ENCODE results near the gene FRMD4B. TPM values are rescaled to one million over a fixed set of nuclear protein-coding genes. Genes with fewer than 3 reads are reported as not detected.
A peak's percentile ranks its signal among the peaks of the same experiment; 100 is the strongest.
"Not testable (repeated sequence)": the region's sequence is repeated elsewhere in the genome, so short reads cannot be mapped to it uniquely, and the experiment has no call there.

The FRMD4B gene
- polyA plus RNA-seq, 6 donors from 2014 or later: 0.08 to 0.72 (median 0.37) TPM; not detected in 2

DNA sequence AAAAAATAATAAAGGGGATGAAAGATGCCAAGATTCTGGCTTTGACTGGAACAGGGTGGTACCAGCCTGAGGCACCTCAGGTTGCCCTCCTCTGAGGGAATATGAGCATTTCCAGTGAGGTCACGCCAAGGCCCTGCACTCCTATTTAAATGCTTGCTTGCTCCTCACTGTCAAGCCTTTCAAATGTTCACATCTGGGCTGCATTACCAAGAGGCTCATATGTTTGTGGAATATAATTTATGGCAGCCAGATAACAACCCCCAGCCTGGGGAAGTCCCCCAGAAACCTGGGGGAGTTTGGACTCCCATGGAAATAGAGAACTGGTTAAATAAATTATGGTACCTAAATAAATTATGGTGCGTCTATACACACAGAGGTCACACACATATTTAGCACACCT, 88.4 kb downstream of the FRMD4B start:
- DNase-seq (no peak), ATAC-seq (ENCODE audit: low read depth in 2 of 2) (no peak)
- H3K9me3 Mint-ChIP-seq: no peaks in the 10 kb centered on the region
- H3K4me1 Mint-ChIP-seq: no peaks in the 10 kb centered on the region
- no peak overlapping the region for H3K4me3 Mint-ChIP-seq
- H3K27ac Mint-ChIP-seq: peak overlapping the region in 1 of 6 donors; percentile 57
- H3K36me3 Mint-ChIP-seq: no peaks in the 10 kb centered on the region
- no peaks in the 10 kb centered on the region for H3K27me3 Mint-ChIP-seq

DNA sequence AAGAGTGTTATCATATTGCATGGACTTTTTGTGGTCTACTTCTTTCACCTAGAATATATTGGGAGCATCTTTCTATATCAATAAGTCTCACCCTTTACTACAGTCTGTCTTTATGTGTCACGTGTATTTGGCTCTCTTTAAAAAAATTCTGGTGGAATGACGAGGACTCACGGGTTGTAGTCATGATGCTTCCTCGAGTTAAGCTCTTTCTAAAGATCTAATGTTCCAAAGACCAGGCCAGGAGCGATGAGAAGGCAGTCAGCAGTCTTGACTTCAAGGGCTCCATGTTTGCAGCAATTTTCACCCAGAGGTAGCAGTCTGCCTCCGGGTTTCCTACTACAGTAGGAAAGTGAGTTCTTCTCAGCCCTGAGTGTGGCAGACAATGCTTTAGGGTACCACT, 88.9 kb downstream of the FRMD4B start:
- H3K9me3 Mint-ChIP-seq: no peaks in the 10 kb centered on the region
- no peaks in the 10 kb centered on the region for H3K4me1 Mint-ChIP-seq
- H3K27me3 Mint-ChIP-seq: no peaks in the 10 kb centered on the region
- DNase-seq: no peak
- ATAC-seq (ENCODE audit: low read depth in 2 of 2): no peak
- H3K27ac Mint-ChIP-seq: peak overlapping the region in 1 of 6 donors; percentile 57
- no peaks in the 10 kb centered on the region for H3K36me3 Mint-ChIP-seq
- H3K4me3 Mint-ChIP-seq: no peak overlapping the region

DNA sequence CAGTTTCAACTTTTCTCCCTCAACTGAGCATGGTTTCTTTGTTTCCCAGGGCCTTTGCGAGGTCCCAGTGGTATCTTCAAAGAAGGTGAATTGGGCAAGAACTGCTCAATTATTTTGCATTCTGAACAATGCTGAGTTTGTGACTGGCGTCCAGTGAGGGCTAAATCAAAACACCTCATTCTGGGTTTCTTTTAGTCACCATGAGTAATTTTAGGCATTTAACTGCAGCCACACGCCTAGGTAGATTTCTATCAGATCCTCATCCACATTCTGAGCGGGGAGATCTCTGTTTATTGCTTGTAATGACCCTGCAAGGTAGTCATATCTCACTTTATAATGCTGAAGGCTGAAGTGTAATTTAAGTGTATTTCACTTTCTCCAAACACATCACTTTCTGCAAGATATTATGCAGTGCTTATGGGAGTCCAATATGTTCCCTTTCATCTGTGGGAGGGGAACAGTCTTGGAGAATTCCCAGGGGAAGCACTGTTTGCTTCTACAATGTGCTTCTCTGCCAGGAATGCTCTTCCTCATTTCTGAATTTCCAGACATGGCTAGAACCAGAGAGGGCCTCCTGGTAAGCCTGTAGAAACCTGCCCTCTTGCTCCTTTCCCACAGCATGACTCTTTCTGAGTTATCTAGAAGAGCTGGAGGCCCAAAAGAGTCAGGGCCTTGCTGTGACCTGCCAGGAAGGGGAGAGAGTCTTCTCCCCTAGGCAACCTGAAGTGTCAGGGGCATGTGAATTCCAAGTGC, 91.7 kb downstream of the FRMD4B start:
- Mint-ChIP-seq H3K4me1 (no peaks in the 10 kb centered on the region), H3K27ac (no peak overlapping the region), H3K27me3 (no peaks in the 10 kb centered on the region), H3K9me3 (no peaks in the 10 kb centered on the region), H3K4me3 (no peak overlapping the region), H3K36me3 (no peaks in the 10 kb centered on the region)
- no peak for ATAC-seq (ENCODE audit: low read depth in 2 of 2)
- DNase-seq: no peak

DNA sequence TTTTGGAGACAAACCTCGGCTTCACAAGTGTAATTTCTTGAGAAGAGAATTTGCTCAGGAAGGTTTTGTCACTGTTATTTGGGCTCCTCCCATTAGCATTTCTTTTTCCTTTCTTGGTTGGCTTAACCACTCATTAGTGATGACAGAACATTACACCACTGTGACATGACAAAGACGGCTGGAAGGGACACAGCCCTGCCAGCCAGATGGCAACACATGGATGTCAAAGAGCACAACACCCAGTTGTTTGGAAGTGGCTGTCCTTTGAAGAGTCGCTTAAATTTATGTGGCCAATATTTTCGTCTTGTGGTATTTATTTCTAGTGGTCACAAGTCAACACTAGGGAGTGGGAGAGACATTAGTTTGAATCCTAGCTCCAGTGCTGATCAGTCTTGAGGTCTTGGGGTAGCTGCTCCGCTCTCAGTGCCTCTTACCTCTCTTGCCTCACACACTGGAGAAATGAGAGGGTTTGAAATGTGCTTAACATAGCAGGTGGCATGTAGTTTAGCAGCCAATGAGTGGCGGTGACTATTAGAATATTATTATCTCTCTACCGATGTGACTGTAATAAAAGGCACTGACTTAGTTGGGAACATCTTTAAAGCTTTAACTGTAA, 92.8 kb downstream of the FRMD4B start:
- Mint-ChIP-seq H3K27me3 (no peaks in the 10 kb centered on the region), H3K27ac (no peak overlapping the region), H3K4me3 (no peak overlapping the region), H3K9me3 (no peaks in the 10 kb centered on the region), H3K36me3 (no peaks in the 10 kb centered on the region), H3K4me1 (no peaks in the 10 kb centered on the region)
- ATAC-seq (ENCODE audit: low read depth in 2 of 2) (no peak), DNase-seq (no peak)

DNA sequence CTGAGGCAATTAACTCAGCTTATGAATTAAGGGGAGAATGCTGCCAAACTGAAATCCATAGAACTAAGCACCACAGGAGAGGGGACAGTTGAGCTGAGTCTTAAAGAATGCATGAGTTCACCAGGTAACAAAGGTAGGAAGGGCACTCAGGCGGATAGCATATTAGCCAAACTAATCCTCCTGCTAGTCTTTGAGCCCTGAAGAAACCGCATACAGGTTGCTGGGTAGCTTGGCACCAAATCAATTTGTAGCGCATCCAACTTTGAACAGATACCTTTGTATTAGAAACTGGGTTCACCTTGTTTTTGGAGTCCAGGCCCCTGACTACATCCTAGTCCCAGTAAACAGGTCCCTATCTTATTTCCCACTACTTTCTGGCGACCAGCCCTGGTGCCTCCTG, 93.7 kb downstream of the FRMD4B start:
- Mint-ChIP-seq H3K9me3 (no peaks in the 10 kb centered on the region), H3K4me1 (no peaks in the 10 kb centered on the region), H3K4me3 (no peak overlapping the region), H3K36me3 (no peaks in the 10 kb centered on the region), H3K27me3 (no peaks in the 10 kb centered on the region), H3K27ac (peak overlapping the region in 1 of 6 donors; percentile 46)
- ATAC-seq (ENCODE audit: low read depth in 2 of 2): no peak
- DNase-seq: no peak

DNA sequence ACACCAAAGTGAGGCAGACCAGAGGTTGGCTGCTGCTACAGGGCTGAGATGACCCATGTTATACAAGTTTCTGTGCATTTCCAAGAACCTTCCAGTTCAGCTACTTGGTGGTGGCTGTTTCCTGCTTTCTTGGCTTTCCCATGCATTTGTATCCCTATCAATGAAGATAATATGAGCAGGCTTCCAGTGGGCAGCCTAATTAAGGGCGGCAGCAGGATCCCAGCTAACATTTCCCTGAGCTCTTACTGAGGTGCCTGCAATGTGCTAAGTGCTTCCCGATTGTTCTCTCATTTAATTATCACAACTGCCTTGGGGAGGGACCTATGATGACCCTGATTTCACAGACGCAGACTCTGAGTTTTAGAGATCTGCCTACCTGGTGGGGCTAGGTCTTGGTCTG, 95.5 kb downstream of the FRMD4B start:
- Mint-ChIP-seq H3K4me1 (no peaks in the 10 kb centered on the region), H3K4me3 (no peak overlapping the region), H3K36me3 (no peaks in the 10 kb centered on the region), H3K27me3 (no peaks in the 10 kb centered on the region), H3K9me3 (no peaks in the 10 kb centered on the region), H3K27ac (no peak overlapping the region)
- ATAC-seq (ENCODE audit: low read depth in 2 of 2) (no peak), DNase-seq (no peak)

DNA sequence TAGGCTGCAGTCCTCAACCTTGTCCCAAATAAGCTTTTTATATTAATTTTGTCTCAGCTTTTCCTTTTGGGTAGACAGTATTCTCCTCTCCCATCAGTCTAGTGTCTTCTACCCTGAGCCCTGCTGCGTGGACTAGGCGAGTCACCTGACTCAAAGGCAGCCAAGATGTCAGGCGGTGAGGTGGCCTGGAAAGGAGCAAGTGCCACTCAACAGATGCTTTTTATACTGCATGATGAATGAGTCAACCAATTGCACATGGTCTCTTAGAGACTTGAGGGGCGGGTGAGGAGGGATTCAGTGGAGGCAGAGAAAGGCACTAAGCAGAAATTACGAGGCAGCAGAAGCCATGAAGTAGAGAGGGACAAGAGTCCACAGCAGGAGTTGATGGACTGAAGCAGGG, 95.9 kb downstream of the FRMD4B start:
- no peaks in the 10 kb centered on the region for H3K4me1 Mint-ChIP-seq
- H3K9me3 Mint-ChIP-seq: no peaks in the 10 kb centered on the region
- no peaks in the 10 kb centered on the region for H3K36me3 Mint-ChIP-seq
- no peak for ATAC-seq (ENCODE audit: low read depth in 2 of 2)
- H3K27me3 Mint-ChIP-seq: no peaks in the 10 kb centered on the region
- DNase-seq: no peak
- H3K27ac Mint-ChIP-seq: no peak overlapping the region
- no peak overlapping the region for H3K4me3 Mint-ChIP-seq

DNA sequence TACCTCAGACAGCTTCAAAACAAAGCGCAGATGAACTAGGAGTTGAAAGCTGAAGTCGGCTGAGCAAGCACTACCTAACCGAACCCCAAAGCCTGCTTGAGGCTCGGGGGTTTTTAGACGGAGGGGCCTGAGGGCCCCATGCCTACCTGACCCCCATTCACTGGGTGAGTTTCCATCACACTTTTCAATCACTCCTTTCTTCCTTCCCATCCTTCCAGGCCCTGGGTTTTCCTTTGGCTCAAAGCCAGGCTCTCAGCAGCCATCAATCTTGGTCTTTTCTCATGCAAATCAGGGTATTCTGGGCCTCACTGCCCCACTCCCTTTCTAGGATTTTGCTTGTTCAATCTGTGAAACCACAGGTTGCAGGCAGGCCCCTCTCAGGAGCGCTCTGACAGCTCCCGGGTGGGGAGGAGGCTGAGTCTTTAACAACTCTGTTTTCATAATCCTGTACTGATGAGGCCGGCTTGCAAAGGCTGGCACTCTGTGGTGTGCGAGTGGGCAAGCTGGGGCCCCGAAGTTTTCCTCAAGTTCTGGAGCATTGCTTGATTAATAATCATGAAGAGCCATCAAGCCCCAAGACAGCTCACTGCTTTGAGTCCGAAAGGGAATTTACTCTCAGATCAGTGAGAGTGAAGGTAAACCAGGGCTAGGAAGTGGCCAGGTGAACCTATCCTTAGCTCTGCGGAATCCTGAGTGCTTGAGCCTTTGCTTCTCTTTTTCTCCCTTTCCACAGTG, 97.6 kb downstream of the FRMD4B start:
- H3K27ac Mint-ChIP-seq: no peak overlapping the region
- no peaks in the 10 kb centered on the region for H3K9me3 Mint-ChIP-seq
- no peak for ATAC-seq (ENCODE audit: low read depth in 2 of 2)
- H3K4me3 Mint-ChIP-seq: no peak overlapping the region
- no peaks in the 10 kb centered on the region for H3K36me3 Mint-ChIP-seq
- no peak for DNase-seq
- H3K27me3 Mint-ChIP-seq: no peaks in the 10 kb centered on the region
- H3K4me1 Mint-ChIP-seq: no peaks in the 10 kb centered on the region

DNA sequence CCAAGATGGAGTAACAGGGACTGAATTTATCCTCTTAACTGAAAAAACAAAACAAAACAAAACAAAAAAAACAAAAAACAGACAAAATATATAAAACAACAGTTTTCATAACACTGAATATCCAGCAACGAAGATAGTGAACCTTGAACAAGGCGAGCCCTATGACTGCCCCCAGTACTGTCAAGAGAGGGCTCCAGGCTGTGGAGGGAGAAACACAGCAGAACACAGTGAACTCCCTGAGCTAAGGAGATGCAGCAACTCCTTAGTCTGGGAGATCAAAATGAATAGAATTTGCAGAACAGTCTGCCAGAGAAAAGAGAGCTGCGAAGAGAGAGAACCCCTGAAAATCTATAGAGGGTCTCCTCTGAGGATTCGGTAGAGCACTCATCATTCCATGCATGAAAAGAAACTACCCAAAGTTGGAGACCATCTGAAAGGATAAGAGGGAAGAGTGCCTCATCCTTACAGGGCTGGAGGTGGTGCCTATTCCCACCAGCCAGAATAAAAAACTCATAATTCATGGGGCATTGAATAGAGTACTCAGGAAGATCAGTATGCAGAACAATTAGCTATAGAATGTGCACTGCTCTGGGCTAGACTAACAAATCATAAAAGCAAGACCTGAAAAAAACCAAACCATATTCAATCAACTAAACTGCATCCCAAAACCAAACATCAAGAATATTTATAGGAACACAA, 101.8 kb downstream of the FRMD4B start:
- no peaks in the 10 kb centered on the region for H3K27me3 Mint-ChIP-seq
- no peak overlapping the region for H3K27ac Mint-ChIP-seq
- no peak overlapping the region for H3K4me3 Mint-ChIP-seq
- DNase-seq (no peak), ATAC-seq (ENCODE audit: low read depth in 2 of 2) (no peak)
- no peaks in the 10 kb centered on the region for H3K9me3 Mint-ChIP-seq
- H3K4me1 Mint-ChIP-seq: no peaks in the 10 kb centered on the region
- no peaks in the 10 kb centered on the region for H3K36me3 Mint-ChIP-seq

DNA sequence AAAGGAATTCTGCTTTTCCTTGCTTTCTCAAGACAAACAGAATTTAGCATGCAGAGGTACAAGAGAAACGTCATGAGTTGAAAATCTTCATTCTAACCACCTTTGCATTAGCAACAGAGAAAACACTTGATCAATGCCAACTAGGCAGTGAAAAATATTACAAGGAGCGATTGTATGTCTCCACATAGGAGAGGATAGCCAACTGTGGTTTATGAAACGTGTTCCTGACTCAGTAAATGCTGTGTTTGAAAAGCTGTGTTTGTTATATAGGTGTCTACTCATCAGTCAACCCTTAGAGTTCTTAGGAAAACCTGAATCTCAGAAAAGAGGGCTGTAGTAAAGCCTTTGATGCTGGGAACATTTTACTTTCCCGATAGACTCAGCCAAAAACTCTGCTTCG, 102.4 kb downstream of the FRMD4B start:
- no peaks in the 10 kb centered on the region for H3K36me3 Mint-ChIP-seq
- DNase-seq: no peak
- no peak overlapping the region for H3K27ac Mint-ChIP-seq
- no peaks in the 10 kb centered on the region for H3K27me3 Mint-ChIP-seq
- ATAC-seq (ENCODE audit: low read depth in 2 of 2): no peak
- H3K4me1 Mint-ChIP-seq: no peaks in the 10 kb centered on the region
- no peaks in the 10 kb centered on the region for H3K9me3 Mint-ChIP-seq
- no peak overlapping the region for H3K4me3 Mint-ChIP-seq

DNA sequence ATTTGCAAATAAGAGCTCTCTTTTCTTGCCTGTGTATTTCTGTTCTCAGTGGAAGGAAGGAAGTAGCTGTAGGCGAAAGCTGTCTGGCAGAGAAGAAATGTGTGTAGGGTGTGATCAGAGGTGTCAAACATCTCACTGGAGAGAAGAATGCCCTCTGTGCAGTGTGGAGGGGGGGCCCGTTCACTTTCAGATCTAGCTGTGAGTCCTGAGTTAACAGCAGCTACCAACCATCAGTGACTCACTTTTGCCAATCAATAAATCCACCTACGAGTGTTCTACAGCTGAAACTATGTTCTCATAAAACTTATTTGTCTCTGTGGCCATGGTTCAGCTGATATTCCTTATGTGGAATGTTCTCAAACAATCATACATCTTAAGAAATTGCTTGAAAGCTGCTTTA, 103.7 kb downstream of the FRMD4B start:
- H3K4me3 Mint-ChIP-seq: no peak overlapping the region
- no peak overlapping the region for H3K27ac Mint-ChIP-seq
- no peaks in the 10 kb centered on the region for H3K27me3 Mint-ChIP-seq
- no peaks in the 10 kb centered on the region for H3K4me1 Mint-ChIP-seq
- ATAC-seq (ENCODE audit: low read depth in 2 of 2) (no peak), DNase-seq (no peak)
- H3K9me3 Mint-ChIP-seq: no peaks in the 10 kb centered on the region
- no peaks in the 10 kb centered on the region for H3K36me3 Mint-ChIP-seq

DNA sequence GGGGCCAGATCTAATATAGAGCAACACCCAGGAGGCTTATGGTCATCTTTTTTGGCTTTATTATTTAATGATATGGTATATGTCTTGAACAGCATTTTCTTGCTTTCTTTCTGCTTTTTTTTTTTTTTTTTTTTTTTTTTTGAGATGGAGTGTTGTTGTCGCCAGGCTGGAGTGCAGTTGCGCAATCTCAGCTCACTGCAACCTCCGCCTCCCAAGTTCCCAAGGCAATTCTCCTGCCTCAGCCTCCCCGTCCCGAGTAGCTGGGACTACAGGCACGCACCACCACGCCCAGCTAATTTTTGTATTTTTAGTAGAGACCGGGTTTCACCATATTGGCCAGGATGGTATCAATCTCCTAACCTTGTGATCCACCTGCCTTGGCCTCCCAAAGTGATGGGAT, 108.5 kb downstream of the FRMD4B start:
- not testable (repeated sequence) for H3K9me3 Mint-ChIP-seq; H3K27me3 Mint-ChIP-seq; H3K4me3 Mint-ChIP-seq; H3K27ac Mint-ChIP-seq; H3K4me1 Mint-ChIP-seq; ATAC-seq (ENCODE audit: low read depth in 2 of 2); H3K36me3 Mint-ChIP-seq; DNase-seq

DNA sequence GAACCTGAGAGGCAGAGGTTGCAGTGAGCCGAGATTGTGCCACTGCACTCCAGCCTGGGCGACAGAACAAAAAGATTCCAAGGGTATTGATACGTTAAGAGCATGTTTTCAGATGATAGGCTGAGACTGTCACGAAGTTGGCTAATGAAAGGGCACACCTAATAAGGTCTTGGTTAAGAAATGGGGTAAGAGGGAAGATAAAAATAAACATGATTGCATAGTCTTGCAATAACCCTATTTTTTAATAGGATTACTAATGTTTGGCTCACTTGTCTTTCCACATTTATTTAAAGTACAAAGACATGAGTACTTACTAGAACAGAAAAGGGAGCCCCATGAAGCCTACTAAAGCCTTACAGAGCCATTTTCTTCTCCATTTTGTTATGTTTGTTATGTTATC, 109.0 kb downstream of the FRMD4B start:
- H3K27ac Mint-ChIP-seq: no peak overlapping the region
- H3K27me3 Mint-ChIP-seq: no peaks in the 10 kb centered on the region
- ATAC-seq (ENCODE audit: low read depth in 2 of 2) (no peak), DNase-seq (no peak)
- H3K36me3 Mint-ChIP-seq: no peaks in the 10 kb centered on the region
- no peaks in the 10 kb centered on the region for H3K4me1 Mint-ChIP-seq
- H3K9me3 Mint-ChIP-seq: no peaks in the 10 kb centered on the region
- no peak overlapping the region for H3K4me3 Mint-ChIP-seq

DNA sequence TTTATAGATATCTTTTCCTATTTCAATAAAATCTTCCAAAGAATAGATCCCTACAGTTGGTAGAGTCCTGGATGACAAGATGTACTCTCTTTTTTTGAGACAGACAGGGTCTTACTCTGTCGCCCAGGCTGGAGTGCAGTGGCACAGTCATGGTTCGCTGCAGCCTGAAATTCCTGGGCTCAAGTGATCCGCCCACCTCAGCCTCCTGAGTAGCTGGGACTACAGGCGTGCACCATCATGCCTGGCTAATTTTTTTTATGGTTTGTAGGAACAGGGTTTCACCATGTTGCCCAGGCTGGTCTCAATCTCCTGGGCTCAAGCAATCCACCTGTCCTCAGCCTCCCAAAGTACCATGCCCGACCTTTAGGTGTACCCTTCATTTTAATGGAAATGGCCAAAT, 109.7 kb downstream of the FRMD4B start:
- H3K9me3 Mint-ChIP-seq; DNase-seq; H3K27me3 Mint-ChIP-seq; H3K36me3 Mint-ChIP-seq; H3K4me3 Mint-ChIP-seq; ATAC-seq (ENCODE audit: low read depth in 2 of 2); H3K27ac Mint-ChIP-seq; H3K4me1 Mint-ChIP-seq: not testable (repeated sequence)
